ENCODE data around the gene RASEF.

RASEF gene

GRCh38 chr9:82972446-82972845, 90.5 kb downstream of the RASEF start:
- TF ChIP-seq, protein P1, sequence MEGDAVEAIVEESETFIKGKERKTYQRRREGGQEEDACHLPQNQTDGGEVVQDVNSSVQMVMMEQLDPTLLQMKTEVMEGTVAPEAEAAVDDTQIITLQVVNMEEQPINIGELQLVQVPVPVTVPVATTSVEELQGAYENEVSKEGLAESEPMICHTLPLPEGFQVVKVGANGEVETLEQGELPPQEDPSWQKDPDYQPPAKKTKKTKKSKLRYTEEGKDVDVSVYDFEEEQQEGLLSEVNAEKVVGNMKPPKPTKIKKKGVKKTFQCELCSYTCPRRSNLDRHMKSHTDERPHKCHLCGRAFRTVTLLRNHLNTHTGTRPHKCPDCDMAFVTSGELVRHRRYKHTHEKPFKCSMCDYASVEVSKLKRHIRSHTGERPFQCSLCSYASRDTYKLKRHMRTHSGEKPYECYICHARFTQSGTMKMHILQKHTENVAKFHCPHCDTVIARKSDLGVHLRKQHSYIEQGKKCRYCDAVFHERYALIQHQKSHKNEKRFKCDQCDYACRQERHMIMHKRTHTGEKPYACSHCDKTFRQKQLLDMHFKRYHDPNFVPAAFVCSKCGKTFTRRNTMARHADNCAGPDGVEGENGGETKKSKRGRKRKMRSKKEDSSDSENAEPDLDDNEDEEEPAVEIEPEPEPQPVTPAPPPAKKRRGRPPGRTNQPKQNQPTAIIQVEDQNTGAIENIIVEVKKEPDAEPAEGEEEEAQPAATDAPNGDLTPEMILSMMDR (IDR thresholded peaks at IDR 0.05; ENCODE audit: low read depth, low read length, missing control alignments): no peak
- DNase-seq (ENCODE audit: low read depth): no peak
- in situ Hi-C loops (cut with HindIII; ENCODE audit: low sequenced_read_pairs): no loop called here
- no peak overlapping the region for H3K4me3 ChIP-seq (ENCODE audit: low read depth, low read length)

GRCh38 chr9:82970359-82970758, 92.6 kb downstream of the RASEF start:
- TF ChIP-seq, protein P1 (IDR thresholded peaks at IDR 0.05; ENCODE audit: low read depth, low read length, missing control alignments): no peak
- no peak overlapping the region for H3K4me3 ChIP-seq (ENCODE audit: low read depth, low read length)
- DNase-seq (ENCODE audit: low read depth): no peak
- in situ Hi-C loops (cut with HindIII; ENCODE audit: low sequenced_read_pairs): no loop called here

- H3K4me3 ChIP-seq (ENCODE audit: low read depth, low read length): no peak overlapping the region
- no peak for DNase-seq (ENCODE audit: low read depth)
- TF ChIP-seq, protein P1 (IDR thresholded peaks at IDR 0.05; ENCODE audit: low read depth, low read length, missing control alignments): no peak
- in situ Hi-C loops (cut with HindIII; ENCODE audit: low sequenced_read_pairs): no loop called here
Observed at GRCh38 chr9:82969291-82969690, 93.7 kb downstream of the RASEF start.

DNA sequence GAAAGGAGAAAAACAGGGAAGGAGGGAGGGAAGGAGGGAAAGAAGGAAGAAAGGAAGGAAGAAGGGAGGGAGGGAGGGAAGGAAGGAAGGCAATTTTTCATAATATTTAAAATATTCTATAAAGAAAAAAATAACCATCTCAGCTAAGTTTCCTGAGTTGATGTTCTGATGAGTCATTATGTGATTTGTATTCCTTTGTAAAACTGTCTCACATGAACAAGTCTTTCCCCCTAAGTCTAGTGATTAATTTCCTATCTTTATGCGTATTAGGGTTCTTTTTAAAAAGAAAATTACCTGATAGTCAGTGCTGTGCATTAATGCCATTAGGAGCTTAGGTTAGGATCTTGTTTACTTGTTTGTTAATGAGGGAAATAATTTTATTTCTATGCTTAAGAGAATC, 94.1 kb downstream of the RASEF start:
- TF ChIP-seq, protein P1 (IDR thresholded peaks at IDR 0.05; ENCODE audit: low read depth, low read length, missing control alignments): no peak
- in situ Hi-C loops (cut with HindIII; ENCODE audit: low sequenced_read_pairs): no loop called here
- H3K4me3 ChIP-seq (ENCODE audit: low read depth, low read length): no peak overlapping the region
- no peak for DNase-seq (ENCODE audit: low read depth)

GRCh38 chr9:82968388-82968787, 94.6 kb downstream of the RASEF start:
- DNase-seq (ENCODE audit: low read depth): no peak

DNA sequence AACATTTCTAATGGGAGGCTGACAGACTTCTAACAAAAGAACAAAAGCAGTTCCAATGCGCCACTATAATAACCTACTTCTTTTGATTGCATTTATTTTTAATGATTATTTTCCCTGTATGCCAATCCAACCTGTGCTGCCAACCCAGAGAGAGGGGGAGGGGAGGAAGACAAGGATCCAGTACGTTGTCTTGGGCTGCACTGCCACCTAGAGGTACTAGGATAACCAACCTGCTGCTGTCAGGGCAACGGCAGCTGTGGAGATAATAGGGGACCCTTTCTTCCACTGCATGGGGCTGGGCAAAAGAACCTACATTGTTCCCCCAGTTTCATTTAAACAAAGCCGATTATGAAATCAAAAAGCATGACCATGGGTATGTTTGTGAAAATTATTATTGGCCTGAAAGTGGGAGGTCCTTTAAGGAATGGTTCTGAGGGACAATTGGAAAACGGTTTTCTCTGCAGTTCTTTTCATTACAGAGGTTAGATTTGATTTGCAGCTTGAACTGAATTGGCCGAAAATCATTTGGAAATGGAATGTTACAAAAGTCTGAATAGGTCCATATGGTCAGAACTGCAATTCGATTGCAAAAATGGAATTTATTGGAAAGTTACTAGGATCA, 101.3 kb downstream of the RASEF start:
- no peak overlapping the region for H3K4me3 ChIP-seq (ENCODE audit: low read depth, low read length)
- in situ Hi-C loops (cut with HindIII; ENCODE audit: low sequenced_read_pairs): no loop called here
- TF ChIP-seq, protein P1 (IDR thresholded peaks at IDR 0.05; ENCODE audit: low read depth, low read length, missing control alignments): peak; percentile 87
- peak; percentile 68 for DNase-seq (ENCODE audit: low read depth)

More at GRCh38 chr9:82968388-82968787, 94.6 kb downstream of the RASEF start:
- H3K4me3 ChIP-seq (ENCODE audit: low read depth, low read length): no peak overlapping the region
- TF ChIP-seq, protein P1 (IDR thresholded peaks at IDR 0.05; ENCODE audit: low read depth, low read length, missing control alignments): no peak
- in situ Hi-C loops (cut with HindIII; ENCODE audit: low sequenced_read_pairs): no loop called here
